Astrocyte of the spinal cord (primary cell): Measurements from ENCODE around the gene STXBP1.

ENCODE experiments used
- DNase-seq: peaks from one replicate; pipeline ENCODE4 v3.0.0; 2011; ENCODE audit warnings: low read depth, low spot score
- H3K4me3 ChIP-seq: 2 replicates; pipeline ENCODE4 v1.5.1; 2011; ENCODE audit warnings: low read depth, mild to moderate bottlenecking, low read length, moderate library complexity
- in situ Hi-C: cut with HindIII; loops from 2 replicates; pipeline ENCODE4 v1.10.0; 2017; ENCODE audit warnings: low sequenced_read_pairs
- TF ChIP-seq, protein P1 (sequence below): IDR thresholded peaks from 2 replicates; pipeline ENCODE4 v1.5.1; 2012; ENCODE audit warnings: low read depth, mild to moderate bottlenecking, low read length, inconsistent platforms

Gene STXBP1

GRCh38 chr9:127633216-127633862, 21.3 kb downstream of the STXBP1 start:
- in situ Hi-C loops, result no loop called here
- no peak overlapping the region for H3K4me3 ChIP-seq
- no peak for DNase-seq
- TF ChIP-seq, protein P1, sequence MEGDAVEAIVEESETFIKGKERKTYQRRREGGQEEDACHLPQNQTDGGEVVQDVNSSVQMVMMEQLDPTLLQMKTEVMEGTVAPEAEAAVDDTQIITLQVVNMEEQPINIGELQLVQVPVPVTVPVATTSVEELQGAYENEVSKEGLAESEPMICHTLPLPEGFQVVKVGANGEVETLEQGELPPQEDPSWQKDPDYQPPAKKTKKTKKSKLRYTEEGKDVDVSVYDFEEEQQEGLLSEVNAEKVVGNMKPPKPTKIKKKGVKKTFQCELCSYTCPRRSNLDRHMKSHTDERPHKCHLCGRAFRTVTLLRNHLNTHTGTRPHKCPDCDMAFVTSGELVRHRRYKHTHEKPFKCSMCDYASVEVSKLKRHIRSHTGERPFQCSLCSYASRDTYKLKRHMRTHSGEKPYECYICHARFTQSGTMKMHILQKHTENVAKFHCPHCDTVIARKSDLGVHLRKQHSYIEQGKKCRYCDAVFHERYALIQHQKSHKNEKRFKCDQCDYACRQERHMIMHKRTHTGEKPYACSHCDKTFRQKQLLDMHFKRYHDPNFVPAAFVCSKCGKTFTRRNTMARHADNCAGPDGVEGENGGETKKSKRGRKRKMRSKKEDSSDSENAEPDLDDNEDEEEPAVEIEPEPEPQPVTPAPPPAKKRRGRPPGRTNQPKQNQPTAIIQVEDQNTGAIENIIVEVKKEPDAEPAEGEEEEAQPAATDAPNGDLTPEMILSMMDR, result no peak

DNA sequence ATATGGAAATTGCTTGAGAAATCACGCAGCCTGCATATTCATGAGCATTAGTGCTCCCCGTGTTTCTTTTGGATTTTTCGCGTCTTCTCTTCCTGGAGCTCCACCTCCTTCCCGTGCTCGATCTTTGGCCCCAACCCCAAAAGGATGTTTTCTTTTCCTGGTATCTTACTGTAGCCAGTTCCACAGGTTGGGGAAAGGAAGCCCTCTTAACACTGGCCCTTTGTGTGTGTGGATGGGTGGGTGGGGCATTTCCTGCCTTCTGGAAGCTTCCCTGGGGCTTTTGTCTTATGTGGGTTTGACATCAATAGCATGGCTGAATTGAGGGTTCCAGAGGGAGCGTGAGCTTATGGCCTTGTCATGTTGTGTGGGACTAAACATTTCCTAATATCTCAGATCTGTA, 21.9 kb downstream of the STXBP1 start:
- in situ Hi-C loops, result no loop called here
- TF ChIP-seq, protein P1, result no peak
- DNase-seq, result no peak
- no peak overlapping the region for H3K4me3 ChIP-seq

DNA sequence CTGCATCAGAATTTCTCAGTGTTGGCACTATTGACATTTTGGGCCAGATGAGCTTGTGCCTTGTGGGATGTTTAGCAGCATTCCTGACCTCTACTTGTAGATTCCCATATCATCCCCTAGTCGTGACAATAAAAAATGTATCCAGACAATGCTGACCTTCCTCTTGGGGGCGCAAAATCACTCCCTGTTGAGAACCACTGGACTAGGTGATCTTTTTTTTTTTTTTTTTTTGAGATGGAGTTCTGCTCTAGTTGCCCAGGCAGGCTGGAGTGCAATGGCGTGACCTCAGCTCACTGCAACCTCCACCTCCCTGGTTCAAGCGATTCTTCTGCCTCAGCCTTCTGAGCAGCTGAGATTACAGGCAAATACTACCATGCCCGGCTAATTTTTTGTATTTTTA, 22.6 kb downstream of the STXBP1 start:
- TF ChIP-seq, protein P1, result no peak
- in situ Hi-C loops, result no loop called here
- H3K4me3 ChIP-seq, result no peak overlapping the region
- DNase-seq, result no peak

DNA sequence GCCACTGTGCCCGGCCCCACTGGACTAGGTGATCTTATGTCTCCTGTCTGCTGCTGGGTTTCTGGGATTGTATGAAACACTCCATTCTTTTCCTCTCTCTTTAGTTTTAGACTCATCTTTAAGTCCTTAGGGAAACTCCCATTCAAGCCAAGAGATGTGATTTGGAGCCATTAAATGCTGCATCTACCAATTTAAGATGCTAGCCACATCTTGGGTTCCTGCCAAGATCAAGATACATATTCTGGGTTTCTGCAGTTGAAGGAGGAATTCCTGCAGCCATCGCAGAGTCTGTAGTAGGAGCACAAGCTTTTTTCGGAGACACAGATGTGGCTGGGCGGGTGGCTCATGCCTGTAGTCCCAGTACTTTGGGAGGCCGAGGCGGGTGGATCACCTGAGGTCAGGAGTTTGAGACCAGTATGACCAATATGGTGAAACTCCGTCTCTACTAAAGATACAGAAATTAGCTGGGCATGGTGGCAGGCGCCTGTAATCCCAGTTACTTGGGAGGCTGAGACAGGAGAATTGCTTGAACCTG, 23.2 kb downstream of the STXBP1 start:
- DNase-seq, result no peak
- H3K4me3 ChIP-seq, result no peak overlapping the region
- TF ChIP-seq, protein P1, result no peak
- in situ Hi-C loops, result no loop called here

DNA sequence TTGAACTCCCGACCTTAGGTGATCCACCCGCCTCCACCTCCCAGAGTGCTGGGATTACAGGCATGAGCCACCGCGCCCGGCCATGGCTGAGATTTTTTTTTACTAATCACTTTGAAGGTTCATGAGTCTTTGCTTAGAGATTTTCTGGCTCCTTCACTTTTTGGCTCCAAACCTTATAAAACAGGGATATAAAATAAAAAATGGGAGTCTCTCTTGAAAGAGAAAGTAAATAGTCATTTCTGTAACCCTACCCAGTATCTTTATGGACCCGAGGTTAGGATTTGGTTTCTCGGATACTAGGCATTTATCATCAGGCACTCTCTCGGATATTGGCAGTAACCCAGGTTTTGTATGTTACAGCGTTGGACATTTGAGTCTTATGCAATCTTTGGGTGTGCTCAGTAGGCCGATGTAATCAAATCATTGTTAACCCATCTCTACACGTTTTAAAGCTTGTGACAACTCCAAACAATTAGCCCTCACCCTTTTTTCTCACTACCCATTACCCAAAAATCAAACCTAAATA, 25.3 kb downstream of the STXBP1 start:
- in situ Hi-C loops, result no loop called here
- DNase-seq, result peak; percentile 51
- H3K4me3 ChIP-seq, result no peak overlapping the region
- TF ChIP-seq, protein P1, result no peak

GRCh38 chr9:127640908-127641545, 28.9 kb downstream of the STXBP1 start:
- in situ Hi-C loops, result no loop called here
- H3K4me3 ChIP-seq, result no peak overlapping the region
- TF ChIP-seq, protein P1, result no peak
- no peak for DNase-seq
